Inflammatory macrophage treated with lipopolysaccharide for 1 hour (primary cell): ENCODE data around the gene POTEB3.
"Not testable (repeated sequence)": the region's sequence is repeated elsewhere in the genome, so short reads cannot be mapped to it uniquely, and the experiment has no call there.

Experiments used
- DNase-seq, 2 donors: peaks; one replicate each; pipeline ENCODE4 v3.0.0-alpha.2; 2020 to 2022

The POTEB3 gene

GRCh38 chr15:21440399-21440798 lies at the start of gene POTEB3:
TSS of gene POTEB3 (minus strand) at chr15:21440499. CDS start at chr15:21440011, 488 bp downstream.
- not testable (repeated sequence) for DNase-seq

- DNase-seq, result not testable (repeated sequence)
These were observed 13.4 kb upstream of the POTEB3 start for GRCh38 chr15:21453683-21454082.

DNA sequence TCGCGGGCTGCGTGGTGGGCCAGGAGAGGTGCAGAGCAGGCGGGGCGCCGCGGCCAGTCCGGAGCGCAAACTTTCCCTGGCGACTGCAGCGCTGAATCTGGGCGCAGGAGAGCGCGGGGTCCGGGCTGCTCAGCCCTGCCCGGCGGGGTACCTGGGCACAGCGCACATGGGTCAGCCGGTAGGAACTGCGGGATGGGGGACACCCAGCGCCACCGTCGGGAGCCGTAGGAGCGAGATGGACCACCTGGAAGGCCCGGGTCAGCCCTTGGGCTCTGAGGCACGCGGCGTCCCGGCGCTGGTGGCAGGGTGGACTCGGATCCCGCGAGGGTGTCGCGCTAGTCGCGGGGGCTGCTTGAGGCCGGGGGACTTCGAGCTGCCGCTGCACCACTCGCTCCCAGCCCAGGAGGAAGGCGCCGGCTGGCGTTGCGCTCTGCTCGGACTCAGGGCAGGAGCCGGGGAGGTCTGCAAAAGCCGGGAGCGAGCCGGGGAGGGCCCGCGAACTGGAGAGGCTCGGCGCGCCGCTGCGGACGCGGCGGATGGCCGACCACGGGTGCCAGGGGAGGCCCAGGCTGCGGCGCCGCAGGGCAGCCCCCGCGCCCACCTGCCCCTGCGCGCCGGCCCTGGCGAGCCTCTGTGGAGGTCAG lies 11.7 kb upstream of the POTEB3 start:
- DNase-seq, result not testable (repeated sequence)

DNA sequence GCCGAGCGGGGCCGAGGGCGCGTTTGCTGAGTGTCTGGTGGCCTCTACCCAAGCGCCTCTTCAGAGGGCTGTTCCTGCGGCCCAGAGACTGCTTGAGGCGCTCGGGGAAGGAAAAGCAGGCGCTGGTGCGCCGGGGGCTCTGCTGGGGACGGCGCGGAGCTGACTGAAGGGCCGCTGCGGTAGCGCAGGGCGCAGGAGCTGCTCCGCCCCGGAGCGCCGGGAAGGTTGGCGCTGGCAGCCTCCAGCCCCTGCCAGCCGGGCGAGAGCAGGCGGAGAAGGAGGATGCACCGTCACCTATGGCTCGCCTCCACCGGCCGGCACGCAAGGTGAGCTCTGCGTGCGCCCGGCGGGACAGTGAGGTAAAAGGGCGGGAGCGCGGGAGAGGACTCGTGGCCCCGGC lies 11.2 kb upstream of the POTEB3 start:
- not testable (repeated sequence) for DNase-seq

GRCh38 chr15:21407366-21407765 lies 32.9 kb downstream of the POTEB3 start:
- not testable (repeated sequence) for DNase-seq

DNA sequence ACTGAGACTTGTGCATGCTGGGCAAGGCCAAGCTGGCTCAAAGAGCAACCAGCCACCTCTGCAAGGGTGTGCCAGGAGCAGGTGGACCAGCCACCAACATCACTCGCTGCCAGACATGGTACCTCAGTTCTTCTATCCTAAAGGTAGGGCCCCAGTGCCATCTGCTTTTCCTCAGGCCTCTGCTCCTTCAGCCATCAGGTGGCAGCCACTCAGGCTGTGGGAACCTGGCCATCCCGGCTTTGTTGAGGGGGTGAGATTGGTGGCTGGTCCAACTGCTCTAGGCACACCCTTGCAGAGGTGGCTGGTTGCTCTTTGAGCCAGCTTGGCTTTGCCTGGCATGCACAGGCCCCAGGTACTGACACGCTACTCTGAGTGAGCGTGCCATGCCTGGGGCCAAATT lies 38.8 kb downstream of the POTEB3 start:
- DNase-seq, result not testable (repeated sequence)

DNA sequence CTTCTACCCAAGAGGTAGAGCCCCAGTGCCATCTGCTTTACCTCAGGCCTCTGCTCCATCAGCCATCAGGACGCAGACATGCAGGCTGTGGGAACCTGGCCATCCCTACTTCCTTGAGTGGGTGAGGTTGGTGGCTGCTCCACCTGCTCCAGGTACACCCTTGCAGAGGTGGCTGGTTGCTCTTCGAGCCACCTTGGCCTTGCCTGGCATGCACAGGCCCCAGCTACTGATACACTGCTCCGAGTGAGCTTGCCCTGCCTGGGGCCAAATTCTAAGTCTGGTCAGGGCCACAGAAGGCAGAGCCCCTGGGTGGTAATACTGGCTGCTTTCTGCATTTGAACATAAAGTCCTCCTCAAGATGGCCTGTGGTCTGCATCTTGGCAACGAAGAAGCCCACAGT lies 41.2 kb downstream of the POTEB3 start:
- not testable (repeated sequence) for DNase-seq

GRCh38 chr15:21398511-21398910 lies 41.8 kb downstream of the POTEB3 start:
- not testable (repeated sequence) for DNase-seq

- not testable (repeated sequence) for DNase-seq
These were observed 42.6 kb downstream of the POTEB3 start for GRCh38 chr15:21397656-21398055.

DNA sequence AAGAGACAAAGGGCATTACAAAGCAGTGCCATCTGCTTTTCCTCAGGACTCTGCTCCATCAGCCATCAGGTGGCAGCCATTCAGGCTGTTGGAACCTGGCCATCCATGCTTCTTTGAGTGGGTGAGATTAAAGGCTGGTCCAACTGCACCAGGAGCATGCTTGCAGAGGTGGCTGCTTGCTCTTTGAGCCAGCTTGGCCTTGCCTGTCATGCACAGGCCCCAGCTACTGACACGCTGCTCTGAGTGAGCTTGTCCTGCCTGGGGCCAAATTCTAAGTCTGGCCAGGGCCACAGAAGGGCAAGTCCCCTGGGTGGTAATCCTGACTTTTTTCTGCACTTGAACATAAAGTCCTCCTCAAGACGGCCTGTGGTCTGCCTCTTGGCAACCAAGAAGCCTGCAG lies 43.1 kb downstream of the POTEB3 start:
- not testable (repeated sequence) for DNase-seq

GRCh38 chr15:21385961-21386360 lies 54.3 kb downstream of the POTEB3 start:
- not testable (repeated sequence) for DNase-seq

DNA sequence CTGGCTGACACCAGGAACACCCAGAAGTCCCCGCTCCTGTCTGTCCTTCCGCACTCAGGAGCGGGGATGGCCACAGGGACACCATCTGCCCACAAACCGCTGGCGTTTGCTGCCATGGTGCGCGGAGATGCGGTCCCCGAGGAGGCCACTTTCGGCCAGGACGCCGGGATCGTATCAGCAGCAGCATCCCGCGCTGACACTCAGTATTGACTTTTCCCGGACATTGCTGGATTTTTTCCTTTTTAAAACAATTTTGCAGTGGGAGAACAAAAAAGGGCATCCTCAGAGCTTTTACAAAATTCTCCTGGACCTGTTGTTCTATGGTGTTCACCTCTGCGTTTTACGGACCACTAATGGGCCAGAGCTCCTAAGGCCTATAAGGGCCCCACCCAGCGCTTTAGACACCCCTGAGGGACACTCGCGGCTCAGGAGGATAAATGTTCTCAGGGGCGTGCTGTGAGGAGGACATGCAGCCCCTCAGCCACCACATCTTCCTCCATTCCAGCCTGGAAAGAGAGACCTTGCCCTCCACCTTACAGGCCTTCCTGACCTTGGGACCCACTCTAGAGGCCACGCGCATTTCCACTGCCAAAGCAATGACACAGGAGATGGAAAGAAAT lies 56.3 kb downstream of the POTEB3 start:
- not testable (repeated sequence) for DNase-seq

DNA sequence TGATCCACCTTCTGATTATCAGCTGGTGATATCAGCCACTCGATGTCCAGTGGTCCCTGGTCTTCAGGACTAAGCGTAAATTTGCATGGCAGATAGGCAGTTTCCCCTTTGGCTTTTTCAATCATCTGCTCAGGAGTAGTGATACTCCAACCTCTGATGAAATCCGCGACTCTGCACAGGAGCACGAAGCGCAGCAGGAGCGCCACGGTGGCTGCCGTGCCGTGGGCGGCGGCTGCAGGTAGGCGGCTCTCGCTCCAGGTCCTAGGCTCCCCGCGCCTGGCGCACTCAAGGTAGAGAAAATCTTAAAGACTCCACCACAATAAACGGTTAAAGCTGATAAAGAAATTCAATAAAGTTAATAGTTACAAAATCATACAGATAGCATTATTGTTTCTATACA lies 66.6 kb downstream of the POTEB3 start:
- not testable (repeated sequence) for DNase-seq

- not testable (repeated sequence) for DNase-seq
These were observed 71.1 kb downstream of the POTEB3 start for GRCh38 chr15:21369177-21369576.

- not testable (repeated sequence) for DNase-seq
These were observed 71.7 kb downstream of the POTEB3 start for GRCh38 chr15:21368625-21369024.
